Fibroblast of lung (primary cell): ENCODE measurements around the gene SRCAP. TPM values are rescaled to one million over a fixed set of nuclear protein-coding genes. Genes with fewer than 3 reads are reported as not detected.

Source experiments
- DNase-seq, 2 donors: peaks; one replicate each; pipeline versions ENCODE4 v3.0.0 to v3.0.0-alpha.2; 2010; ENCODE audit warnings: low read depth in 2 of 2
- H2AFZ ChIP-seq: 2 replicates; pipeline ENCODE4 v1.5.1; 2012; ENCODE audit warnings: low read length, control low read depth, inconsistent platforms
- H3K27ac ChIP-seq: 2 replicates; pipeline ENCODE4 v1.5.1; 2011; ENCODE audit warnings: low read length, control low read depth; ENCODE audit not compliant: insufficient read depth
- H3K27me3 ChIP-seq: 2 replicates; pipeline ENCODE4 v1.5.1; 2011; ENCODE audit warnings: mild to moderate bottlenecking, low read length; ENCODE audit not compliant: control insufficient read depth, insufficient read depth
- H3K36me3 ChIP-seq: 2 replicates; pipeline ENCODE4 v1.5.1; 2011; ENCODE audit warnings: low read length; ENCODE audit not compliant: control insufficient read depth, insufficient read depth
- H3K4me1 ChIP-seq: 2 replicates; pipeline ENCODE4 v1.5.1; 2011; ENCODE audit warnings: low read length; ENCODE audit not compliant: control insufficient read depth, insufficient read depth; ENCODE audit errors: extremely low read depth
- H3K4me2 ChIP-seq: 2 replicates; pipeline ENCODE4 v1.5.1; 2011; ENCODE audit warnings: low read length, control low read depth; ENCODE audit not compliant: insufficient read depth; ENCODE audit errors: extremely low read depth
- H3K4me3 ChIP-seq, 4 experiments: fragments of 200-600 bp in 1 of 4; sonication (generic) in 1 of 4; replicated peaks in 1 of 4; 2 replicates each; pipeline ENCODE4 v1.5.1; 2011 to 2016; ENCODE audit warnings: low read length in 4 of 4, low read depth in 3 of 4, mild to moderate bottlenecking in 3 of 4, control low read depth in 2 of 4, inconsistent platforms in 1 of 4, mixed read lengths in 1 of 4; ENCODE audit not compliant: insufficient read depth in 1 of 4; ENCODE audit errors: control extremely low read depth in 1 of 4
- H3K79me2 ChIP-seq: 2 replicates; pipeline ENCODE4 v1.5.1; 2012; ENCODE audit warnings: mild to moderate bottlenecking, low read length, inconsistent platforms; ENCODE audit not compliant: control insufficient read depth, insufficient read depth
- H3K9ac ChIP-seq: 2 replicates; pipeline ENCODE4 v1.5.1; 2011; ENCODE audit warnings: mild to moderate bottlenecking, low read length, control low read depth; ENCODE audit not compliant: insufficient read depth
- H3K9me3 ChIP-seq: 2 replicates; pipeline ENCODE4 v1.5.1; 2012; ENCODE audit warnings: low read depth, low read length; ENCODE audit not compliant: control insufficient read depth, insufficient read depth
- H4K20me1 ChIP-seq: 2 replicates; pipeline ENCODE4 v1.5.1; 2011; ENCODE audit warnings: low read length; ENCODE audit not compliant: control insufficient read depth, insufficient read depth; ENCODE audit errors: extremely low read depth
- CTCF ChIP-seq, 2 donors: IDR thresholded peaks in 1 of 2; conservative IDR thresholded peaks in 1 of 2; 1 replicate in 1 of 2; 2 replicates in 1 of 2; pipeline ENCODE4 v1.5.1; 2011 to 2012; ENCODE audit warnings: low read length in 2 of 2, control low read depth in 1 of 2, inconsistent platforms in 1 of 2, low read depth in 1 of 2, mild to moderate bottlenecking in 1 of 2
- EZH2 ChIP-seq: IDR thresholded peaks from 2 replicates; pipeline ENCODE4 v1.5.1; 2012; ENCODE audit warnings: low read length, control low read depth, mild to moderate bottlenecking; ENCODE audit errors: missing control alignments
- polyA plus RNA-seq, 2 donors: library from polyadenylated mRNA; depleted of rRNA in 1 of 2; stranded (reverse) in 1 of 2; unstranded in 1 of 2; fragments of >200 nt; gene quantifications; 2 replicates each; pipeline ENCODE4 v1.2.1, GENCODE V29; 2011 to 2012; ENCODE audit warnings: missing spikeins in 1 of 2
- total RNA-seq: library from RNA; depleted of rRNA; stranded (reverse); fragments of >200 nt; gene quantifications from 2 replicates; pipeline ENCODE4 v1.2.1, GENCODE V29; 2014

Gene SRCAP
- total and polyA plus RNA-seq, 2 donors (not counting 1 experiment from before 2014, with no cell fraction given), result 3.5 to 14.2 TPM

DNA sequence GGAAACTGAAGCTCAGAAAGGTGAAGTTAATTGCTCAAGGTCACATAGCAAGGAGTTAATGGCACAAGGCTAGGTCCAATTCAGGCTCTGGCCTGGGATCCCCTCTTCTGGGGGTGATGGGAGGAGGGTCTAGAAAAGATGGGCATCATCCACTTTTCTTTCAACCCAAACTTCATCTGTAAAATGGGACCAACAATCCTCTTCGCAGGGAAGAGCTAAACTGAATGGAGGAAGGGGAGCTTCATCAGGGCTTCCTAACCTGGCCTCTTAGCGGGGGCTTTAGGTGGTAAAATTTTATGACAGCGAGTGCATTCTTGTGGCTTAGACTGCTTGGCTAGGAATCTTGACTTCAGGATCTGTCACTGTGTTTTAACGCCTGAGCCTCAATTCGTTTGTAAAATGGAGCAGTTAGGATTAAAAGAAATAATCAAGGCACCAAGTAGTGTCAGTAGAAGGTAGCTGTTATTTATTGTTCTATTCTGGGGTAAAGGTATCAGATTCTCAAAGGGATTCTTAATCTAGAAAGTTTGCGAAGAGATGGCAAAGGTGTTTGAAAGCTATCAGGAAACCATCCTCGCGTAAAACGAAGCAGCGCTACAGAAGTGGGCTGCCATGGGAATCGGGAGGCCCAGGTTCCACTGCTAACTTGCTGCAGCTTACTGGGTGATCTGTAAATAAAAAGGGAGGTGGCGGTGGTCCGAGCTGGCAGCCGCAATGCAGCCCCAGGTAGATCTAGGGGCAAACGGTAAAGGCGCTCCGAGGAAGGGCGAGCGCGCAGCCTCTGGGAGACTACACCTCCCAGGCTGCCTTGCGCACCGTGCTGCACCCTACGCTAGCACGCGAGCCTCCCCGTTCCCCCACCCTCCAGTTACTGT, 1.5 kb upstream of the SRCAP start:
- Histone ChIP-seq H3K9me3 (no peaks in the 10 kb centered on the region), H3K27me3 (no peaks in the 10 kb centered on the region)

DNA sequence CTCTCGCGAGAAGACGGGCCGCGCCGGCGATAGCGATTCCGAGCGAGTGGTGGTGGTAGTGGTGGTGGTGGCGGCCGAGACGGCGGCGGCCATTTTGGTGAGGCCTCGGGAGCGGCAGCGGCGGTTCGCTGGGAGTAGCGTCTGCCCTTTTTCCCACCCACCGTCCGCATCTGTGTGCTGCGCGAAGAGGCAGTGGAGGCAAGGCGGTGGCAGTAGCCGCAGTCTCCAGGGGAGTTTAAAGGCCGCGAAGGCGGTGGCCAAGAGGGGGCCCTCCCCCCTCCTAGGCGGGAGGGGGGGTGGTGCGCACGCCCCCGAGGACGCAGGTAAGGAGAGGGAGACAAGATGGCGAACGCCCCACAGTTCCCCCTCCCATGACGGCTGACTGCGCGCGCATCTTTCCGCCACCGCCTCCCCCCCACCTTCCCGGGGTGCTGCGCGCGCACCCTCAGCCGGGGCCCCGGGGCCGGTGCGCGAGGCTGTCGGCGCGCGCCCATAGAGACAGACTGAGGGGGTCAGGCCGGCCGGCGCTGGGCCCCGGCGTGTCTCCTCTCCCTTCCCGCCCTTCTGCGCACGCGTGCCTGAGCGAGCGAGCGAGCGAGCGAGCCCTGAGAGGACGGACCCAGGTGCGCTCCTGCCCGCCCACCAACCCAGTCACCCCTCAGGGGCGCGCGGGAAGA, 694 bp upstream of the SRCAP start:
- Histone ChIP-seq H3K4me2 (peak overlapping the region; percentile 72), H3K4me3 (peak overlapping the region; percentile 57 to 97 (median 82))
- TF ChIP-seq EZH2, result no peak
- no peak for TF ChIP-seq CTCF (conservative IDR thresholded peaks at IDR 0.05 in 1 of 2, IDR thresholded peaks at IDR 0.05 in 1 of 2; ENCODE audit: low read depth in 1 of 2, low read length in 2 of 2)

More for the DNA sequence above, 1.5 kb upstream of the SRCAP start:
- peak overlapping the region; percentile 98 for H3K27ac ChIP-seq
- peak overlapping the region; percentile 96 for H2AFZ ChIP-seq
- peaks cover 29% of the 10 kb centered on the region for H3K79me2 ChIP-seq
- H3K4me3 ChIP-seq, result peak overlapping the region; percentile 57 to 97 (median 70)
- H3K9ac ChIP-seq, result peak overlapping the region; percentile 100
- TF ChIP-seq CTCF (conservative IDR thresholded peaks at IDR 0.05 in 1 of 2, IDR thresholded peaks at IDR 0.05 in 1 of 2; ENCODE audit: low read depth in 1 of 2, low read length in 2 of 2), result no peak
- TF ChIP-seq EZH2, result no peak
- H3K4me1 ChIP-seq, result peaks cover 5% of the 10 kb centered on the region
- DNase-seq, result peak in 1 of 2 donors; percentile 9
- H4K20me1 ChIP-seq, result no peaks in the 10 kb centered on the region
- peaks cover 2% of the 10 kb centered on the region for H3K36me3 ChIP-seq
- H3K4me2 ChIP-seq, result peak overlapping the region; percentile 96

DNA sequence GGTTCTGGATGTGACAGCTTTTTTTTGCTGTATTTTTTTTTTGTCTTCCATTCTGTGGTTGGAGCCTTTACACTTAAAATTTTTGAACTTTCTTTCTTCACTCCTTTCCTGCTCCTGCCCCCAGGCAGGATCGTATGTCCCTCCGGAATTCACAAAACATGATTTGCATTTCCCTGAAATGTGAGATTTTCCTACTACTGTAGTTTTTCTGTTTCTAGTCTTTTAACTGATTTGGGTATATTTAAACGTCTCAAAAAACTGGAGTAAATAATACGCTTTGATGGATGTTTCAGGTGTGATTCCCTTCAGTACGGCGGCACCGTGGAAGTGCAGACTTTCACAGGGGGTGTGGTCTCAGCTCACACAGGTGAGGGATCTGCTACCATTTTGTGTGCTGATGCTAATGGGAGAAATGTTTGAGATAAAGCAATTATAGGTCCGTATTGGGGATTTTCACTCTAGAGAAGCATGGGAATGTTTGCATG, 686 bp downstream of the SRCAP start:
- no peaks in the 10 kb centered on the region for H4K20me1 ChIP-seq
- H3K27ac ChIP-seq, result peak overlapping the region; percentile 98
- H3K79me2 ChIP-seq, result peaks cover 33% of the 10 kb centered on the region
- DNase-seq, result no peak
- peak overlapping the region; percentile 38 for H3K4me2 ChIP-seq
- TF ChIP-seq CTCF (conservative IDR thresholded peaks at IDR 0.05 in 1 of 2, IDR thresholded peaks at IDR 0.05 in 1 of 2; ENCODE audit: low read depth in 1 of 2, low read length in 2 of 2) (no peak), EZH2 (no peak)
- H3K4me3 ChIP-seq, result peak overlapping the region; percentile 57 to 97 (median 82)
- no peaks in the 10 kb centered on the region for H3K27me3 ChIP-seq
- H3K4me1 ChIP-seq, result peaks cover 5% of the 10 kb centered on the region
- H3K36me3 ChIP-seq, result peaks cover 8% of the 10 kb centered on the region
- no peaks in the 10 kb centered on the region for H3K9me3 ChIP-seq
- peak overlapping the region; percentile 100 for H3K9ac ChIP-seq
- no peak overlapping the region for H2AFZ ChIP-seq

More for the DNA sequence above, 694 bp upstream of the SRCAP start:
- Histone ChIP-seq H3K27me3 (no peaks in the 10 kb centered on the region), H4K20me1 (no peaks in the 10 kb centered on the region), H3K9me3 (no peaks in the 10 kb centered on the region), H3K9ac (peak overlapping the region; percentile 100), H3K4me1 (peaks cover 5% of the 10 kb centered on the region), H2AFZ (peak overlapping the region; percentile 66), H3K36me3 (peaks cover 5% of the 10 kb centered on the region), H3K27ac (peak overlapping the region; percentile 98), H3K79me2 (peaks cover 33% of the 10 kb centered on the region)
- peak; percentile 93 to 97 for DNase-seq
